Glutamatergic neuron (in vitro differentiated cells): ENCODE measurements around the gene ELOVL6. TPM values are rescaled to one million over a fixed set of nuclear protein-coding genes. Genes with fewer than 3 reads are reported as not detected.
"Not testable (repeated sequence)": the region's sequence is repeated elsewhere in the genome, so short reads cannot be mapped to it uniquely, and the experiment has no call there.

Experiments used
- DNase-seq: peaks from one replicate; pipeline ENCODE4 v3.0.0; 2022
- H3K27ac Mint-ChIP-seq: one replicate; pipeline ENCODE4 v1.8.0; 2020; ENCODE audit warnings: mild to moderate bottlenecking, mixed read lengths, inconsistent platforms; ENCODE audit not compliant: unreplicated experiment
- H3K27me3 Mint-ChIP-seq: one replicate; pipeline ENCODE4 v1.8.0; 2020; ENCODE audit warnings: mild to moderate bottlenecking, moderate library complexity, mixed read lengths, inconsistent platforms; ENCODE audit not compliant: unreplicated experiment
- H3K36me3 Mint-ChIP-seq: one replicate; pipeline ENCODE4 v1.8.0; 2020; ENCODE audit warnings: mild to moderate bottlenecking, mixed read lengths, inconsistent platforms; ENCODE audit not compliant: unreplicated experiment
- H3K4me1 Mint-ChIP-seq: one replicate; pipeline ENCODE4 v1.8.0; 2020; ENCODE audit warnings: mild to moderate bottlenecking, low read depth, mixed read lengths, inconsistent platforms; ENCODE audit not compliant: unreplicated experiment
- H3K4me3 Mint-ChIP-seq: one replicate; pipeline ENCODE4 v1.8.0; 2020; ENCODE audit warnings: mild to moderate bottlenecking, mixed read lengths, inconsistent platforms; ENCODE audit not compliant: unreplicated experiment
- H3K9me3 Mint-ChIP-seq: one replicate; pipeline ENCODE4 v1.8.0; 2020; ENCODE audit warnings: mild to moderate bottlenecking, moderate library complexity, mixed read lengths, inconsistent platforms; ENCODE audit not compliant: unreplicated experiment
- total RNA-seq: library from RNA; stranded (reverse); fragmentation: NEBNext Ultra II Directional; extraction: Animal tissue kit (Norgen Biotek cat#: 25700); gene quantifications from one replicate; pipeline ENCODE4 v1.2.1, GENCODE V29; 2021; ENCODE audit not compliant: unreplicated experiment
- TF ChIP-seq, protein P1 (sequence below): fragments of 200-600 bp; sonication (generic); IDR thresholded peaks from one replicate; pipeline ENCODE4 v1.5.0; 2021; ENCODE audit not compliant: partially characterized antibody, unreplicated experiment

The ELOVL6 gene
- total RNA-seq, 1 donor from 2014 or later: 60.1 TPM

- H3K4me1 Mint-ChIP-seq: peaks cover 6% of the 10 kb centered on the region
- H3K27me3 Mint-ChIP-seq: peaks cover 4% of the 10 kb centered on the region
- H3K9me3 Mint-ChIP-seq: peaks cover 4% of the 10 kb centered on the region
- DNase-seq: no peak
- H3K4me3 Mint-ChIP-seq: no peak overlapping the region
- no peak overlapping the region for H3K27ac Mint-ChIP-seq
- H3K36me3 Mint-ChIP-seq: peaks cover 5% of the 10 kb centered on the region
- TF ChIP-seq, protein P1, sequence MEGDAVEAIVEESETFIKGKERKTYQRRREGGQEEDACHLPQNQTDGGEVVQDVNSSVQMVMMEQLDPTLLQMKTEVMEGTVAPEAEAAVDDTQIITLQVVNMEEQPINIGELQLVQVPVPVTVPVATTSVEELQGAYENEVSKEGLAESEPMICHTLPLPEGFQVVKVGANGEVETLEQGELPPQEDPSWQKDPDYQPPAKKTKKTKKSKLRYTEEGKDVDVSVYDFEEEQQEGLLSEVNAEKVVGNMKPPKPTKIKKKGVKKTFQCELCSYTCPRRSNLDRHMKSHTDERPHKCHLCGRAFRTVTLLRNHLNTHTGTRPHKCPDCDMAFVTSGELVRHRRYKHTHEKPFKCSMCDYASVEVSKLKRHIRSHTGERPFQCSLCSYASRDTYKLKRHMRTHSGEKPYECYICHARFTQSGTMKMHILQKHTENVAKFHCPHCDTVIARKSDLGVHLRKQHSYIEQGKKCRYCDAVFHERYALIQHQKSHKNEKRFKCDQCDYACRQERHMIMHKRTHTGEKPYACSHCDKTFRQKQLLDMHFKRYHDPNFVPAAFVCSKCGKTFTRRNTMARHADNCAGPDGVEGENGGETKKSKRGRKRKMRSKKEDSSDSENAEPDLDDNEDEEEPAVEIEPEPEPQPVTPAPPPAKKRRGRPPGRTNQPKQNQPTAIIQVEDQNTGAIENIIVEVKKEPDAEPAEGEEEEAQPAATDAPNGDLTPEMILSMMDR: no peak
Measured at GRCh38 chr4:110088670-110089069, 109.7 kb downstream of the ELOVL6 start.

GRCh38 chr4:110087070-110087708 is 111.2 kb downstream of the ELOVL6 start:
- Mint-ChIP-seq H3K4me1 (peaks cover 6% of the 10 kb centered on the region), H3K36me3 (peaks cover 12% of the 10 kb centered on the region), H3K9me3 (peaks cover 4% of the 10 kb centered on the region), H3K27ac (no peak overlapping the region), H3K27me3 (peaks cover 4% of the 10 kb centered on the region), H3K4me3 (no peak overlapping the region)
- no peak for DNase-seq
- TF ChIP-seq, protein P1: no peak

GRCh38 chr4:110085131-110085530 is 113.3 kb downstream of the ELOVL6 start:
- Mint-ChIP-seq H3K27ac (no peak overlapping the region), H3K27me3 (peaks cover 4% of the 10 kb centered on the region), H3K9me3 (peaks cover 4% of the 10 kb centered on the region), H3K36me3 (peaks cover 12% of the 10 kb centered on the region), H3K4me1 (no peaks in the 10 kb centered on the region), H3K4me3 (no peak overlapping the region)
- TF ChIP-seq, protein P1: no peak
- DNase-seq: no peak

- TF ChIP-seq, protein P1: no peak
- Mint-ChIP-seq H3K9me3 (peaks cover 4% of the 10 kb centered on the region), H3K36me3 (peaks cover 12% of the 10 kb centered on the region), H3K4me3 (no peak overlapping the region), H3K27me3 (peaks cover 4% of the 10 kb centered on the region), H3K4me1 (no peaks in the 10 kb centered on the region), H3K27ac (no peak overlapping the region)
- DNase-seq: no peak
Measured at GRCh38 chr4:110084154-110084553, 114.3 kb downstream of the ELOVL6 start.

GRCh38 chr4:110078148-110078547 is 120.3 kb downstream of the ELOVL6 start:
- H3K9me3 Mint-ChIP-seq, H3K27ac Mint-ChIP-seq, H3K36me3 Mint-ChIP-seq, DNase-seq, H3K4me3 Mint-ChIP-seq, H3K27me3 Mint-ChIP-seq, H3K4me1 Mint-ChIP-seq: not testable (repeated sequence)

GRCh38 chr4:110076828-110077227 is 121.6 kb downstream of the ELOVL6 start:
- H3K4me1 Mint-ChIP-seq, H3K4me3 Mint-ChIP-seq, DNase-seq, H3K36me3 Mint-ChIP-seq, H3K9me3 Mint-ChIP-seq, H3K27me3 Mint-ChIP-seq, H3K27ac Mint-ChIP-seq: not testable (repeated sequence)
